GM19023 (cell line): Measurements from ENCODE around the gene SLC2A4RG.
"Not testable (repeated sequence)": the region's sequence is repeated elsewhere in the genome, so short reads cannot be mapped to it uniquely, and the experiment has no call there.

Experiments
- ATAC-seq: cut with Tn5 transposase; IDR thresholded peaks from one replicate; pipeline ENCODE4 v1.9.1; 2021; ENCODE audit warnings: mild to moderate bottlenecking, moderate library complexity; ENCODE audit not compliant: unreplicated experiment

The SLC2A4RG gene

DNA sequence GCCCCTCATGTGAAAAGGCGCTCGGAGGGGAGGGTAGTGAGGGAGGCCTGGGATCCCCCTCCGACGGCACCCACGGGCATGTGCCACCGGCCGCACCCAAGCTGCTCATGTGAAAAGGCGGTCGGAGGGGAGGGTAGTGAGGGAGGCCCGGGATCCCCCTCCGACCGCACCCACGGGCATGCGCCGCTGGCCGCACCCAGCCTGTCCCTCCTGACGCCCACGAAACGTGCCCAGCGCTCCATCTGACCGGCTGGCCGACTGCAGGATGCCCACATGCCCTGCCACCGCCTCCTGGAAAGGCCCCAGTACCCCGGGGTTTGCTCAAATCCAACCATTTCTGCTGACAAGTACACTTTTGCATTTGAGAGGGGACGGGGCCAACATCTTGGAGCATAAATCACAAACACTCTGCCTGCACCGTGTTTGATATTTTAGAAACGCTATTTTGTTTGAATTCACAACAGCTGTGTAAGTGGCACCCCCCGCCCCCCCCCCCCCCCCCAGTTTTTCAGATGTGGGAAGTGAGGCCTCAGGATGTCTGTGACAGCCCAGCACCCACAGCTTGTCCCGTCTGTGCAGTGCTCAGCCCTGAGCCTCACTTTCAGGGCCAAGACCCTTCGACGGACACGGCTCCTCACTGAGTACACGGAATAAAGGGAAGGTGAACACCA lies 34.1 kb downstream of the SLC2A4RG start:
- no peak for ATAC-seq

DNA sequence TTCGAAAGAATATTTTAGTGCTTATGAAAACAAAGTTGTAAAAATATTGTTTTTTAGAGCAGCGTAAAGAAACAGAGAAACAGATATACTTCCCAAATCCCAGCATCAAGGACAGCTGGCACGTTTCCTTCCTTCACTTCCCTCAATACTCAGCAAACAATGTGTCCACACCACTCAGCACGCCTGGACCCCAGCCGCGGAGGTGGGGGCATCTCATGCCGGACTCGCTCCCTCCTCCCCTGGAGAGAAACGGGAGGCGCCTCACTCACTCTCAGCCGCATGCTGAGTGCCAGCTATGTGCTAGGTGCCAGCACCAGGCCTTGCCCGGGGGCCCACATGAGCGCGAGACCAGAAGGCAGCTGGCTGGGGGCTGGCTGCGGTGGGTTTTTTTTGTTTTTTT lies 34.7 kb downstream of the SLC2A4RG start:
- ATAC-seq = no peak

DNA sequence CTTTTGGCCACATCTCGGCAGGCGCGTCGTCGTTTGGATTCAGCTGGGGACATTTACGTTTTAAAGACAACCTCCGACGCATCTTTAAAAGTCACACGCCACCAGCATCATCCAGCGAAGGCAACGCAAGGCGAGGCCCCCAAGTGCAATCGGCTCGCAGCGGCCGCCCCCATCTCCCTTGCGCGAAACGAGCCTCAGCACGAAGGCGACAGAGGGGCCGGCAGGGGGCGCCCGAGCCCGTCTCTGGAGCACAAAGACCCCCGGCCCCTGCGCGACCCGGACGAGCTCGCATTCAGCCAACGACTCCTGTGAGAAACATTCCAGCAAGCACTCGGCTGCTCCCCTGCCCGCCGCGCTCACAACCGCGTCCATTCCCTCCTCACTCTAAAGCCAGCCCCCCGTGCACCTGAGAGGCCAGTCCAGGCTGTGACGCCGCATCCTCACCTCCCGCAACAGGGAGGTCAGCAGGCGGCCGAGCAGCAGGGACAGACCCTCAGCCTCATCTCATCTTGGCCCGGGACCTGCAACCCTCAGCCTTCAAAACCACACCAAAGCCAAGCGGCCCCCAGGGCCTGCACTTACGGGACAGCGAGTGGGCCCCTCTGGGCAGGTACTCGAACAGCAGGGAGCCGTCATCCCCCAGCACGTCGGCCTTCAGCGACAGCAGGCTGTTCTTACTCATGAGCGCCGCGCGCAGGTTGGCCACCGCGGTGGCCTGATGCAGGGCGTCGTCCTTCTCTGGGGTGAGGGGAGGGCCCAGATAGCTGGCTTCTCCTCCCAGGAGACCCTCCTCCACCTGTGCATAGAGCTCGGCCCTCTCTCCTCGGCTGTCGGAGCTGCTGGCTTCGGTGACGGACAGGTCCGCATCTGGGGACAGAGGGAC lies 35.8 kb downstream of the SLC2A4RG start:
- no peak for ATAC-seq

DNA sequence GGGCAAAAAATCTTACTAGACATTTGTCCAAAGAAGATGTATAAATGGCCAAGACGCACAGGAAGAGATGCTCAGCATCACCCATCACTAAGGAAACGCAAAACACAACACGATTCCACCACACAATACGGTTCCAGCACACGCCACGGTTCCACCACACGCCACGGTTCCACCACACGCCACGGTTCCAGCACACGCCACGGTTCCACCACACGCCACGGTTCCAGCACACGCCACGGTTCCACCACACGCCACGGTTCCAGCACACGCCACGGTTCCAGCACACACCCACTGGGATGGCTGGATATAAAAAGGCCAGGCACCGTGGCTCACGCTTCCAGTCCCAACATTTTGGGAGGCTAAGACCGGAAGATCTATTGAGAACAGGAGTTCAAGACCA lies 37.3 kb downstream of the SLC2A4RG start:
- not testable (repeated sequence) for ATAC-seq

DNA sequence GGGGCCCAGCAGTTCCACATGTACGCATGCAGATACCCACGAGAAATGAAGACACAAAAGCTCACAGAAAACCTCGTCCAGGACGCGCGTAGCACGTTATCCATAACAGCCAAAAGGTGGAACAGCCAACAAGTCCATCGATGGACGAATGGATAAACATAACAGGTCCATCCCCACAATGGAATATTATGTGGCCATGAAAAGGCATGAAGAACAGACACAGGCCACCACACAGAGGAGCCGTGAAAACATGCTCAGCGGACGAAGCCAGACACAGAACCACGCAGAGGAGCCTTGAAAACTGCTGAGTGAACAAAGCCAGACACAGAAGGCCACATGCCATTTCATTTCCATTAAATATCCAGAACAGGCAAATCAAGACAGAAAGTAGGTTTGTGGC lies 38.0 kb downstream of the SLC2A4RG start:
- ATAC-seq = no peak

DNA sequence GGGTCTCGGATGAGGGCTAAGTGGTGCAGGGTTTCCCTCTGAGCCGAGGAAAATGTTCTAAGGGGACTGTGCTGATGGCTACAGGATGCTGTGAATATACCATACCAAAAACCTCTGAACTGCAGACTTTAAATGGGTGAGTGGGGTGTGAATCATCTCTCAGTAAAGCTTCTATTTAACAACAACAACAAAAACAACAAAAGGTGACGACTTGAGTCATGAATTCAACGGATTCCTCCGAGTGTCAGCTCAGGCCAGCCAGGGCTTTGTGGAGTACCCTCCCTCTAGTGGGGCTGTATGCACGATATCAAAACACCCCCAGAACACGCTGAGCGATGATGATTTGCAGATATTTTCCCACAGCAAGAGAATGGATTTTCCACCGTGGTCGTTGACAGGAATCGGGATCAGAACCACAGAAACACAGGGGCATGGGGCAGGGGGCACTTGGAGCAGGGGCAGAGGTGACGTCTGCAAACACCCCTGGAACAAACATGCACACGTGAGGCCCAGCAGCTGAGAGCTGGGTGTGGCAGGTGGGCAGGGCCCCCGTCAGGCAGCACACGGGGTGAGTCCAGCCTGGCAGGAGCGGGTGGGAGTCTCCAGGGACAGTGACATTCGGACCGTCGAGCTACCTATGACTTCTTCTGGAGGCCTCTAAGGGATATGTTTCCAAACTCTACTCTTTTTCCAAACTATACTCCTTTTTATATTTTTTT lies 38.6 kb downstream of the SLC2A4RG start:
- no peak for ATAC-seq

DNA sequence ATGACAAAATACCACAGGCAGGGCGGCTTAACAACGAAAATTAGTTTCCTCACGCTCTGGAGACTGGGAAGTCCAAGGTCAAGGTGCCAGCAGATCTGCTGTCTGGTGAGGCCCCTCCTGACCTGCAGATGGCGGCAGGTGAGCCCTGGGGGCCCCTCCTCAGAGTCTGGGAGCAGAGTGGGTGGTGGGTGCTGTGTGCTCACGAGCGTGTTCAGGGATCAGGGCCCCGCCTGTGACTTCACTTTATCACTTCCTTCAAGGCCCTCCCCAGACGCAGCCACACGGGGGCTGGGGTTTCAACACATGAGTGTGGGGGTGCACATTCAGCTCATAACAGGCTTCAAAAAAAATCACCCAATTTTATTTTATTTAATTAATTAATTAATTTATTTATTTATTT lies 39.3 kb downstream of the SLC2A4RG start:
- ATAC-seq = no peak

DNA sequence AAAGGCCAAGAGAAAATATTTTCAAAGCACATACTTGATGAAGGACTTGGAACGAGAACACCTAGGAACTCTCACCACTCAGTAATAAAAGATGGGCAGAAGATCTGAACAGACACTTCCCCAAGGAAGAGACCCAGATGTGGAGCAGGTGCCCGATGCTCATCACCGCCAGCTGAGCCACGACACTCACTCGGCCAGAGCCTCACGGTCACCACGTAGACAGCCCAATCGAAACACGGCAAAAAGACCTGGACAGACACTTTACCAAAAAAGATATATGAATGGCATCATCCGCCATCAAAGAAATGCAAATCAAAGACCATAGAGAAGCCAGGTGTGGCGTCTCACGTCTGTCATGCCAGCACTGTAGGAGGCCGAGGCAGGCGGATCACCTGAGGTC lies 41.6 kb downstream of the SLC2A4RG start:
- ATAC-seq = no peak

DNA sequence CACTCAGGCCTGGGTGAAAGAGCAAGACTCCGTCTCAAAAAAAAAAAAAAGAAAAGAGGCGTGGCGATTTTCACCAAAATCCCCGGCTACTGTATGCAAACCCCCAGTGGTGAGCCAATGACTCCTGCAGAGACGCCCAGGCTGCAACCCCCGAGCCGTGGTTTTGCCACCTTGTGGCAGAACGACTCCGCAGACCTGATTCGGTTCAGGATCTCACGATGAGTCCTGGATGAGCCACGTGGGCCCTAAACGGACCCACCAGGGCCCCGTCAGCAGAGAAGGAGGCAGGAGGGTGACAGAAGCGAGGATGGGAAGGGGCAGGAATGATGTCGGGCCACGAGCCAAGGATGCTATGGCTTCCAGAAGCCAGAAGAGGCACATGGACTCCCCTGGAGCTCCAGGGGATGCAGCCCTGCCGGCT lies 42.5 kb downstream of the SLC2A4RG start:
- ATAC-seq = no peak

DNA sequence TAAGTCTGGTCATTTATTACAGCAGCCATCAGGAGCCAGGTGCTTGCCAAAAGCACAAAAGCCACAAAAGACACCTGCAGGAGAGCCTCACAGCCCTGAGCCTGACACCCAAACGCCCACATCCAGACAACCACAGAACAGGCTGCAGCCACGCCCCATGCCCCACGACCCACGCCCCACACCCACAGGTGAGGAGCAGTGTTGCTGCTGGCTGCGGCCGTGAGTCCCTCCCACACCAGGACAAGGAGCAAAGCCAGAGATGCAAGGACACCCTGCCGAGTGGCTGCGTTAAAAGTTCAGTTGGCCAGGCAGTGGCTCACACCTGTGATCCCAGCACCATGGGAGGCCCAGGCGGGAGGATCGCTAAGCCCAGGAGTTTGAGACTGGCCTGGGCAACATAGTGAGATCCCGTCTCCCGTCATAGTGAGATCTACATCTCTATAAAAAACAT lies 43.0 kb downstream of the SLC2A4RG start:
- ATAC-seq = no peak

DNA sequence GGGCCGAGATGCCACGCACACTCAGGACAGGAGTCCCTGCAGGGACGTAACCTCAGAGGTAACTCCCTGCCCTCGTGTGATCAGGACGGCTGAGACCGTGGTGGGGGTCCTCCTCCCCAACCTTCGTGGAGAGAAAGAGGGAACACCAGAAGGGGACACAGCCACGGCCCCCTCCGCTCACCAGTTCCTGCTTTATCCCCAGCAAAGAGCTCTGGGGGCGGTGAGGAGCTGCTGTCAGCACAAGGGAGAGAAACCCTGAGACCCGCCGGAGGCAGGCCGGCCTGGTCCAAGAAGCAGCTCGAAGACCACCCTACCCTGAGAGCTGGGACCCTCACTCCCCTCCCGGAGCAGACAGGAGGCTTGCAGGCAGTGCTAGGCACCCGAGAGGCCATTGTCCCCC lies 44.4 kb downstream of the SLC2A4RG start:
- no peak for ATAC-seq

DNA sequence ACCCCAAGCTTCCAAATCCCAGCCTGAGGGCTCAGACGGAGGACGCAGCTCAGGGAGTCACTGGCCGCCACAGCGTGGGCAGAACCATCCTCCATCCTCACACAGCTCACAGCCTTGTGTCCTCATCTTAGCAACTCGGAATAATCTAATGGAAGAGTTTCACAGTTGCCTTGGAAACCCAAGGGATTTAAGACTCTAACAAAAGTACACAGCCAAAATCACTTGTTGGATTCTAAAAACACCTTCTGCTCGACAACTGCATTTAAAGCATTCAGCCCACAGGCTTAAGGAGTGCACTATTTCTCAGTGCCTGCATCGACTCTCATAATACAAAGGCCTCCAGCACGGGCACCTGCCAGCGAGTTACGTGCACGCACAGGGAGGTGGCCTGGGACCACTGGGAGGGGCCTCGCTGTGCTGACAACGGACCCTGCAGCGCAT lies 46.1 kb downstream of the SLC2A4RG start:
- ATAC-seq = no peak

DNA sequence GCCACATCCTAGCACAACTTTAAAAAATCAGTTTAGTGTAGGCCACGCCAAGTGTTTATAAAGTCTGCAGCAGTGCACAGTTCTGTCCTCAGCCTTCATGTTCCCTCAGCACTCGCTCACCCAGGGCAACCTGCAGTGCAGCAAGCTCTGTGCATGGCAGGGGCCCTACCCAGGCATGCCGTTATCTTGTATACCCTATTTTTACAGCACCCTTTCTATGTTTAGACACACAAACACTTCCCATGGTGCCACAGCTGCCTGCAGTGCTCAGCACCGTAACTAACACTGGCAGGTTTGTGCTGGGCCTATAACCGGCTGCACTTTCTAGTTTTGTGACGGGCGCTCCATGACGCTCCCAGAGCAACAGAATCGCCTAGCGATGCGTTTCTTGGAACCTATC lies 47.7 kb downstream of the SLC2A4RG start:
- ATAC-seq = no peak

DNA sequence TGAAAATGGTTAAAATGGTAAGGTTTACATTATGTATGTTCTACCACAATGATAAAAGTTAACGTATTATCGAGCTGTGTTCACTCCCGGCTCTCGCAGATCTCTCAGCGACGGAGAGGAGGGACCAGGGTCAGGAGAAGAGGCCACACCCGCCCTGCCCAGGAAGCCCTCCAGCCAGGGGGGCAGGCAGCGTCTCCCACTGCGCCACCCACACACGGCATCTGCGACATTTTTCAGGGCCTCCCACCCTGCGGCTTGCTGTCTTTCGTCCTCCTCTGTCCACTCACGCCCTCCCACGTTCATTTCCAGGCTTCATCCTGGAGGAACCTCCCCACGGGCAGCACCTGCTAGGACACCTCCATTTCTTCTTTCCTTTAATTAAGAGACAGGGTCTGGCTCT lies 48.2 kb downstream of the SLC2A4RG start:
- no peak for ATAC-seq

DNA sequence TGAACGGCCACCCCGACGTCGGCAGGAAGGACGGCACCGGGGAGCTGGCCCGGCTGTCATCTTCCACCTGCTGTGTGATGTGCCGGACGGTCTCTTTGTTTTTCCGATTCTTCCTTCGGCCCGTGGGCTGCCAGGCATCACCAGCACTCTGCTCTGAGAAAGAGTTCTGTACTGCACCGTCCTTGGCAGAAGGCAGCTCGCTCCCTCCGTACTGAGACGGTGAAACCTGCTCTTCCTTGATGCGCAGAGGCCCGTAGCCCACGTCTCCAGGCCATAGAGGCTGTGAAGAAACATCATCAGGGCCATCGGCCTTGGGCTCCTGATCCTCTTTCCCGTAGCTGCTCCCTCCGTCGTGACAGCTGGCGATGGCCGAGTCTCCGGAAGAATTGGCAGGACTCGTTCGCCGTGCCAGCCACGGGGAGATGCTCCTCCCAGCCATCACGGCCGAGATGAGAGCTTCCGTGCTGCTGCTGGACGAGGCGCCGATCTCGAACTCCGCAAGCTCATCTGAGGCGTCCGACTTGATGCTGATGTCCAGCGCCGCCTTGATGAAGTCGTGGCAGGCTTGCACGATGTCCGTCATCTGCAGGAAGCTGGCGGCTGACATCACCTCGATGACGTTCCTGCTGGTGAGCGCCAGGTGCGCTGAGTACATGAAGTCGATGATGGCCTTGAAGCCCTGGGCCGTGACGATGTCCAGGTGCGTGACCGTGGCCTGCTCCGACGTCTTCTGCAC lies 50.4 kb downstream of the SLC2A4RG start:
- ATAC-seq = no peak

DNA sequence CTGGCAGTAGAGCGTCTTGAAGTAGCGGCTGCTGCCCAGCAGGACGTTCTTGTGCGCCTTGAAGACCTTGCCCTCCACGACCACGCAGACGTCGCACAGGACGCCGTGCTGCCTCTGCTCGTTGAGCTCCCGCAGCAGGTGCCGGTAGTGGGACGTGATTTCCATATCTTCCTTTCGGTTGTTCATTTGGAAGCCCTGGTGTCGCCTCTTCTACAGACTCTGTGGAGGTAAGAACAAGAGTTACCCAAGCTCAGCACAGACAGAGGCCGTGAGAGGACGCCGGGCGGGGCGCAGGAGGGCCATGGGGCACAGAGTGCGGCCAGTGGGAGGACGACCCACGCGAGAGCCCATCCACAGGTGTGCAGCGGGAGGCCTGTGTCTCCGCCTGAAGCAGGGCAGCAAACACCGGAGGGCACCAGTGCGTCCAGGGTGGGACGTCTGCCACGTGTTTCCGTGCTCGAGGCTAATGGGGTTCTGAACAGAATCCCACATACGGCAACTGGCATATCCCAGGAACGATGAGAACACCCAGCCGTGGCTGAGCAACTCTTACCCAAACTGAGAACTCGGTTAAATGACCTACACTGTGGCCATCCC lies 51.1 kb downstream of the SLC2A4RG start:
- no peak for ATAC-seq

DNA sequence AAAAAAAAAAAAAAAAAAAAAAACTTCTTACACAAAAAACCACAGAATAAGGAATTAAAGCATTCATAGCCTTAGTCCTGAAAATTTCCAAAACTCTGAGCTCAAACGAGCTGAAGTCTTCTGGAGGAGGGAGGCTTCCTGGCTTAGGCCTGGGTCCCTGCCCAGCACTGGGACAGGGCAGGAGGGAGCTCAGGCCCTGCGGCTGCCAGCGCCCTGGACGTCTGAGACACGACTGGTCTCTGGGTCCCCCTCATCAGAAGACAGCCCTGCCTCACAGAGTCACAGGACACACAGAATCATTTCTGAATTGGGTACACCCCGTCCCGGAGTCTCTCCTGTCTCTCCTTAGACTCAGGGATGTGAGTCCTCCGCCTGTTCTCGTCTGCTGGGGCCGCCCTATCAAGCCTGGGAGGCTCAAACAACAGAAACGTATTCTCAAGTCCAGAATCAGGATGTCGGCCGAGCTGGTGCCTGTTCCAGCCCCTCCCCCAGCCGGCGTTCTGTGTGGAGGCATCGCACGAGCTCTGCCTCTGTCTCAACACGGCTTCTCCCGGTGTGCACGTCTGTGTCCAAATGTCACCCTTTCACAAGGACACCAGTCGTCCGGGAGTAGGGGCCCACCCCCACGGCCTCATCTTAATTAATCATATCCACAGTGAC lies 52.1 kb downstream of the SLC2A4RG start:
- no peak for ATAC-seq

DNA sequence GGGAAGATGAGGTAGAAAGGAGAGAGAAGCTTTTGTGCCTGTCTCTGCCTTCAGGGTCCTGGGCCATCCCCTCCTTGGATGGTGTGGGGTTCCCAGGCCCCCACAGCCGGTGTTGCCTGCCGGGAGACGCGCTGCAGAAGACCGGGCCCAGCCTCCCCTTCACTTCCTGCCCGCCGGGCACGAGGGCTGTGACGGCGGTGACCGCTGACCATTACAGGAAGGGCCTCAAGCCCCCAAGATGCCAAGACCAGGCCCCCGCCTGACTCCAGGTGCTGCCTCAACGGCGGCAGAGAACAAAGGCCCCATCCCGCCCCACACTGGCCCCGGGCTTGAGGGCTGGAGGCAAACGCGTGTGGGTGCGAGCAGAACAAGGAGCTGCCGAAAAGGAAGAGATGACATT lies 53.3 kb downstream of the SLC2A4RG start:
- ATAC-seq = no peak
